GM12873 (cell line): ENCODE data around the gene LDHB.

Source experiments
- CTCF ChIP-seq: IDR thresholded peaks from 2 replicates; pipeline ENCODE4 v1.5.1; 2012; ENCODE audit warnings: low read depth, mild to moderate bottlenecking, moderate library complexity, low read length, control low read depth; ENCODE audit not compliant: insufficient read depth; ENCODE audit errors: missing control alignments

LDHB gene

GRCh38 chr12:21617030-21617429 is 40.6 kb downstream of the LDHB start:
- TF ChIP-seq CTCF: no peak

GRCh38 chr12:21615431-21615830 is 42.2 kb downstream of the LDHB start:
- no peak for TF ChIP-seq CTCF

- TF ChIP-seq CTCF: no peak
Measured at GRCh38 chr12:21614506-21614905, 43.1 kb downstream of the LDHB start.

GRCh38 chr12:21613931-21614330 is 43.7 kb downstream of the LDHB start:
- TF ChIP-seq CTCF: no peak

- no peak for TF ChIP-seq CTCF
Measured at GRCh38 chr12:21608196-21608595, 49.4 kb downstream of the LDHB start.

GRCh38 chr12:21607701-21608100 is 49.9 kb downstream of the LDHB start:
- TF ChIP-seq CTCF: peak; percentile 6

GRCh38 chr12:21606175-21606574 is 51.5 kb downstream of the LDHB start:
- no peak for TF ChIP-seq CTCF
